H1 (cell line): ENCODE data around the gene ILK. TPM values are rescaled to one million over a fixed set of nuclear protein-coding genes. Genes with fewer than 3 reads are reported as not detected.
A peak's percentile ranks its signal among the peaks of the same experiment; 100 is the strongest.

ENCODE experiments used
- CTCF ChIA-PET: fragments of 300-600 bp; sonication (Branson Sonifier 250); formaldehyde crosslinking; loops from one replicate; lab custom pipeline; 2021; ENCODE audit not compliant: partially characterized antibody; lab: Charles Lee
- POLR2A ChIA-PET: fragments of 300-600 bp; sonication (Branson Sonifier 250); formaldehyde crosslinking; loops from one replicate; lab custom pipeline; 2021; ENCODE audit warnings: inconsistent platforms; ENCODE audit not compliant: partially characterized antibody; lab: Charles Lee
- DNase-seq, 2 experiments: peaks; one replicate each; pipeline versions ENCODE4 v3.0.0 to v3.0.0-alpha.2; 2010 to 2022; ENCODE audit warnings: low spot score in 2 of 2, low read depth in 1 of 2, mixed read lengths in 1 of 2
- FAIRE-seq: peaks from 2 replicates; lab custom pipeline; 2011; peaks lifted over from hg19 to GRCh38; lab: Jason Lieb, UNC
- H2AFZ ChIP-seq: 2 replicates; pipeline ENCODE4 v1.8.1; 2012; ENCODE audit warnings: low read length, inconsistent platforms
- H2AK5ac ChIP-seq: 2 replicates; pipeline ENCODE4 v1.6.1; 2013; ENCODE audit warnings: low read depth, low read length
- H2BK120ac ChIP-seq: replicated peaks from 2 replicates; pipeline ENCODE3; 2013; ENCODE audit warnings: low read depth, low read length, inconsistent platforms
- H2BK12ac ChIP-seq: 2 replicates; pipeline ENCODE4 v1.6.1; 2013; ENCODE audit warnings: low read depth, low read length
- H2BK15ac ChIP-seq: 2 replicates; pipeline ENCODE4 v1.6.1; 2013; ENCODE audit warnings: low read length
- H2BK20ac ChIP-seq: 2 replicates; pipeline ENCODE4 v1.6.1; 2013; ENCODE audit warnings: low read length
- H2BK5ac ChIP-seq: 2 replicates; pipeline ENCODE4 v1.6.1; 2013; ENCODE audit warnings: low read depth, low read length
- H3K14ac ChIP-seq: 2 replicates; pipeline ENCODE4 v1.6.1; 2013; ENCODE audit warnings: inconsistent platforms; ENCODE audit not compliant: insufficient read length
- H3K18ac ChIP-seq: 2 replicates; pipeline ENCODE4 v1.6.1; 2013; ENCODE audit warnings: low read length; ENCODE audit errors: extremely low read depth
- H3K23ac ChIP-seq: 2 replicates; pipeline ENCODE4 v1.6.1; 2013; ENCODE audit warnings: inconsistent platforms; ENCODE audit not compliant: insufficient read length
- H3K23me2 ChIP-seq: 2 replicates; pipeline ENCODE4 v1.6.1; 2013; ENCODE audit warnings: low read depth, low read length
- H3K27ac ChIP-seq: 2 replicates; pipeline ENCODE4 v1.6.1; 2011; ENCODE audit warnings: low read depth, low read length, inconsistent platforms
- H3K27me3 ChIP-seq, 4 experiments: replicated peaks in 1 of 4; 1 replicate in 1 of 4; 2 replicates in 3 of 4; pipeline versions ENCODE4 v1.6.1 to v1.8.1; 2011 to 2013; ENCODE audit warnings: low read length in 3 of 4, mild to moderate bottlenecking in 3 of 4, inconsistent platforms in 2 of 4, mixed read lengths in 2 of 4, moderate library complexity in 1 of 4; ENCODE audit not compliant: control insufficient read depth in 3 of 4, insufficient read depth in 3 of 4; ENCODE audit errors: extremely low read depth in 1 of 4
- H3K36me3 ChIP-seq, 4 experiments: 2 replicates each; pipeline versions ENCODE4 v1.6.1 to v1.8.1; 2011 to 2013; ENCODE audit warnings: mild to moderate bottlenecking in 4 of 4, low read length in 3 of 4, moderate library complexity in 2 of 4, control low read depth in 1 of 4, inconsistent platforms in 1 of 4; ENCODE audit not compliant: insufficient read depth in 4 of 4, control insufficient read depth in 2 of 4
- H3K4ac ChIP-seq: replicated peaks from 2 replicates; pipeline ENCODE3; 2013; ENCODE audit warnings: low read length, low read depth, mixed read lengths, inconsistent platforms; ENCODE audit not compliant: insufficient read length
- H3K4me1 ChIP-seq, 4 experiments: replicated peaks in 1 of 4; 1 replicate in 1 of 4; 2 replicates in 3 of 4; pipeline versions ENCODE4 v1.6.1 to v1.8.1; 2011 to 2013; ENCODE audit warnings: low read length in 3 of 4, inconsistent platforms in 2 of 4, mixed read lengths in 1 of 4; ENCODE audit not compliant: insufficient read depth in 4 of 4, control insufficient read depth in 3 of 4
- H3K4me2 ChIP-seq, 2 experiments: 2 replicates each; pipeline versions ENCODE4 v1.6.1 to v1.8.1; 2011 to 2013; ENCODE audit warnings: low read depth in 2 of 2, low read length in 2 of 2, control low read depth in 1 of 2, inconsistent platforms in 1 of 2, mild to moderate bottlenecking in 1 of 2; ENCODE audit not compliant: insufficient read depth in 1 of 2
- H3K4me3 ChIP-seq, 4 experiments: fragments of 200-600, 300-600 bp in 1 of 4; sonication (generic), shearing (Covaris generic), sonication (Bioruptor Twin) in 1 of 4; 2 replicates each; pipeline versions ENCODE4 v1.5.1 to v1.8.1; 2011 to 2016; ENCODE audit warnings: low read length in 4 of 4, low read depth in 3 of 4, control low read depth in 2 of 4, inconsistent platforms in 2 of 4, mild to moderate bottlenecking in 2 of 4, mixed read lengths in 1 of 4, moderate library complexity in 1 of 4; ENCODE audit not compliant: insufficient read depth in 2 of 4; ENCODE audit errors: extremely low read depth in 1 of 4
- H3K56ac ChIP-seq: replicated peaks from 2 replicates; pipeline ENCODE3; 2013; ENCODE audit warnings: low read depth, mild to moderate bottlenecking, mixed read lengths, low read length, inconsistent platforms; ENCODE audit not compliant: insufficient read length
- H3K79me1 ChIP-seq: 2 replicates; pipeline ENCODE4 v1.6.1; 2013; ENCODE audit warnings: low read depth, low read length, control low read depth
- H3K79me2 ChIP-seq, 2 experiments: 2 replicates each; pipeline versions ENCODE4 v1.6.1 to v1.8.1; 2012 to 2013; ENCODE audit warnings: low read length in 2 of 2, mild to moderate bottlenecking in 2 of 2, inconsistent platforms in 1 of 2; ENCODE audit not compliant: insufficient read depth in 2 of 2, control insufficient read depth in 1 of 2
- H3K9ac ChIP-seq, 4 experiments: replicated peaks in 1 of 4; 1 replicate in 1 of 4; 2 replicates in 3 of 4; pipeline versions ENCODE4 v1.6.1 to v1.8.1; 2011 to 2013; ENCODE audit warnings: low read depth in 3 of 4, low read length in 3 of 4, control low read depth in 2 of 4, mild to moderate bottlenecking in 2 of 4, moderate library complexity in 2 of 4, inconsistent platforms in 1 of 4; ENCODE audit errors: extremely low read depth in 1 of 4
- H3K9me3 ChIP-seq, 2 experiments: 2 replicates each; pipeline versions ENCODE4 v1.6.1 to v1.8.1; 2012 to 2013; ENCODE audit warnings: mild to moderate bottlenecking in 2 of 2, moderate library complexity in 2 of 2, control low read depth in 1 of 2, inconsistent platforms in 1 of 2, low read depth in 1 of 2, low read length in 1 of 2, mixed read lengths in 1 of 2; ENCODE audit not compliant: insufficient read depth in 2 of 2
- H4K20me1 ChIP-seq, 2 experiments: replicated peaks in 1 of 2; 2 replicates each; pipeline versions ENCODE3 to v1.8.1; 2011 to 2013; ENCODE audit warnings: inconsistent platforms in 2 of 2, low read length in 2 of 2, mild to moderate bottlenecking in 1 of 2; ENCODE audit not compliant: insufficient read depth in 2 of 2, control insufficient read depth in 1 of 2
- H4K5ac ChIP-seq: 2 replicates; pipeline ENCODE4 v1.6.1; 2013; ENCODE audit warnings: low read length, low read depth, mixed read lengths, inconsistent platforms; ENCODE audit not compliant: insufficient read length
- H4K8ac ChIP-seq: 2 replicates; pipeline ENCODE4 v1.8.0; 2013; ENCODE audit warnings: mild to moderate bottlenecking, moderate library complexity, low read length, inconsistent platforms; ENCODE audit not compliant: insufficient read depth; ENCODE audit errors: extremely low read depth
- H4K91ac ChIP-seq: replicated peaks from 2 replicates; pipeline ENCODE3; 2013; ENCODE audit warnings: low read length, mixed read lengths, inconsistent platforms; ENCODE audit not compliant: insufficient read length
- BRCA1 ChIP-seq: IDR thresholded peaks from 2 replicates; pipeline ENCODE4 v1.6.1; 2012; ENCODE audit warnings: low read depth, low read length, improper control_type of control experiment
- YY1 ChIP-seq: IDR thresholded peaks from 2 replicates; pipeline ENCODE4 v1.6.1; 2011; ENCODE audit warnings: low read depth, mild to moderate bottlenecking, low read length
- WGBS, 2 experiments: shearing (Covaris generic) in 1 of 2; methylation state at CpG; one replicate each; pipeline versions ENCODE4 v1.1.6 to v1.1.7; 2013 to 2015; ENCODE audit warnings: low lambda C conversion rate in 2 of 2, mixed read lengths in 2 of 2, inconsistent platforms in 1 of 2, low coverage in 1 of 2, missing lambda C conversion rate in 1 of 2; ENCODE audit not compliant: insufficient replicate concordance in 2 of 2, insufficient coverage in 1 of 2, insufficient read length in 1 of 2; ENCODE audit errors: extremely low coverage in 1 of 2, missing lambda C conversion rate in 1 of 2; 5-methylcytosine and 5-hydroxymethylcytosine counted together
- polyA plus RNA-seq, 7 experiments: library from polyadenylated mRNA; depleted of rRNA in 3 of 7; stranded (reverse) in 5 of 7; unstranded in 2 of 7; fragments of >200 nt in 5 of 7; fragments of 200-250 nt in 2 of 7; gene quantifications; 1 replicate in 5 of 7; 2 replicates in 1 of 7; 4 replicates in 1 of 7; pipeline versions ENCODE4 v1.2.1 to v1.2.3, GENCODE V29; 2011 to 2013; ENCODE audit warnings: missing spikeins in 2 of 7, mixed read lengths in 2 of 7
- total RNA-seq: library from RNA; stranded (reverse); fragmentation: NEBNext Ultra II Directional; extraction: Animal tissue kit (Norgen Biotek cat#: 25700); gene quantifications from 2 replicates; pipeline ENCODE4 v1.2.1, GENCODE V29; 2021

Gene ILK
- total and polyA plus RNA-seq, 2 of the 8 experiments (the other 6 are each of a cell fraction or from before 2014, with no cell fraction given), result 91.4 to 132 TPM

DNA sequence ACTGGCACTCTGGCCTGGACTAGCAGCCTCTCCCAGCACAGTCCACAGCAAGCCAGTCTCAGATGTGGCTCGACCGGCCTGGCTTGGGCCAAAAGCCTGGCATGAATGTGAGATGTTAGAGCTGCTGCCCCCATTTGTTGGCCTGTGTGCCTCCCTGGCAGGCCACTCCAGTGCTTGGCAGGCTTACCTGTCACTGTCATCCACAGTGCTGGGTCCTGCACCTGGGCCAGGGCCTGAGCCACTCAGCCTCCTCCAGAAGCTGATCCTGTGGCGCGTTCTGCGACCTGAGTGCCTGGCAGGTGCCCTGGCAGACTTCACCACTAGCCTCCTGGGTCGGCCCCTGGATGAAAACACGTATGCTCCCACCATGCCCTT, 36.2 kb upstream of the ILK start:
- H3K9ac ChIP-seq, result no peak overlapping the region
- ChIA-PET POLR2A (no interaction called here), CTCF (interaction anchor here (1.2 to 6.6 kb wide), 5 partner anchors 11 to 188 kb away, joined by 3 to 63 read pairs (median 6); no protein-coding TSS in a partner anchor)
- no peak overlapping the region for H2BK20ac ChIP-seq
- peak overlapping the region; percentile 21; the same call in 1 of the 2 replicates for H4K8ac ChIP-seq
- no peaks in the 10 kb centered on the region for H3K79me2 ChIP-seq
- no peak overlapping the region for H2BK12ac ChIP-seq
- no peaks in the 10 kb centered on the region for H3K9me3 ChIP-seq
- H2BK120ac ChIP-seq, result no peak overlapping the region
- H2AK5ac ChIP-seq, result no peak overlapping the region
- H3K4ac ChIP-seq, result no peak overlapping the region
- WGBS, 2 experiments, result 96% methylated on average over 7 of the region's 7 CpGs; no CpG with 5 or more reads in 1 of the 2 experiments
- FAIRE-seq (no peak), DNase-seq (no peak)
- no peak overlapping the region for H3K4me2 ChIP-seq
- no peaks in the 10 kb centered on the region for H3K27me3 ChIP-seq
- no peak overlapping the region for H2BK5ac ChIP-seq
- peaks cover 0 to 9% (median 4%) of the 10 kb centered on the region in 4 experiments; a peak in 5 of 7 replicates for H3K4me1 ChIP-seq
- H4K5ac ChIP-seq, result no peak overlapping the region
- no peaks in the 10 kb centered on the region for H4K20me1 ChIP-seq
- no peaks in the 10 kb centered on the region for H3K36me3 ChIP-seq
- H2BK15ac ChIP-seq, result no peak overlapping the region
- no peaks in the 10 kb centered on the region; the same call in 1 of the 2 replicates for H3K23me2 ChIP-seq
- H3K23ac ChIP-seq, result no peak overlapping the region
- H3K14ac ChIP-seq, result no peak overlapping the region
- no peaks in the 10 kb centered on the region for H3K79me1 ChIP-seq
- TF ChIP-seq BRCA1 (no peak), YY1 (no peak)
- no peak overlapping the region for H4K91ac ChIP-seq
- no peak overlapping the region for H3K56ac ChIP-seq
- no peak overlapping the region for H3K4me3 ChIP-seq
- no peak overlapping the region for H3K18ac ChIP-seq
- no peak overlapping the region for H2AFZ ChIP-seq
- H3K27ac ChIP-seq, result no peak overlapping the region
